ENCODE data around the gene CD300C.

The CD300C gene

GRCh38 chr17:74543891-74544760, 1.8 kb downstream of the CD300C start:
- no peaks in the 10 kb centered on the region for H3K9me3 ChIP-seq (ENCODE audit: control insufficient read depth, insufficient read depth, low read length)
- no peak overlapping the region for H3K4me3 ChIP-seq (ENCODE audit: low read length)
- H3K36me3 ChIP-seq (ENCODE audit: control insufficient read depth, low read length), result no peaks in the 10 kb centered on the region
- H3K4me2 ChIP-seq (ENCODE audit: low read length), result no peak overlapping the region
- no peak overlapping the region for H3K27ac ChIP-seq (ENCODE audit: low read depth, low read length)
- H3K79me2 ChIP-seq (ENCODE audit: control insufficient read depth, low read length), result no peaks in the 10 kb centered on the region
- H3K4me1 ChIP-seq (ENCODE audit: control insufficient read depth, low read length), result no peaks in the 10 kb centered on the region
- no peaks in the 10 kb centered on the region for H3K9me2 ChIP-seq (replicated peaks; ENCODE audit: control insufficient read depth, low read length)
- no peak for TF ChIP-seq CTCF (IDR thresholded peaks at IDR 0.05; ENCODE audit: low read depth, low read length, poor library complexity, severe bottlenecking)
- no peak for TF ChIP-seq EZH2phosphoT487 (IDR thresholded peaks at IDR 0.05; ENCODE audit: borderline replicate concordance, low read length)
- H3K27me3 ChIP-seq (ENCODE audit: control insufficient read depth, low read length), result no peaks in the 10 kb centered on the region
- H3F3A ChIP-seq (ENCODE audit: control insufficient read depth, insufficient read depth), result no peaks in the 10 kb centered on the region
- H4K20me1 ChIP-seq (ENCODE audit: control insufficient read depth, insufficient read depth, low read depth, low read length), result no peaks in the 10 kb centered on the region

GRCh38 chr17:74543406-74543805, 2.5 kb downstream of the CD300C start:
- H3K4me1 ChIP-seq (ENCODE audit: control insufficient read depth, low read length), result no peaks in the 10 kb centered on the region
- H3K9me3 ChIP-seq (ENCODE audit: control insufficient read depth, insufficient read depth, low read length), result no peaks in the 10 kb centered on the region
- no peaks in the 10 kb centered on the region for H3K9me2 ChIP-seq (replicated peaks; ENCODE audit: control insufficient read depth, low read length)
- H3K4me2 ChIP-seq (ENCODE audit: low read length), result no peak overlapping the region
- H3F3A ChIP-seq (ENCODE audit: control insufficient read depth, insufficient read depth), result no peaks in the 10 kb centered on the region
- H3K79me2 ChIP-seq (ENCODE audit: control insufficient read depth, low read length), result no peaks in the 10 kb centered on the region
- TF ChIP-seq EZH2phosphoT487 (IDR thresholded peaks at IDR 0.05; ENCODE audit: borderline replicate concordance, low read length), result no peak
- no peak for TF ChIP-seq CTCF (IDR thresholded peaks at IDR 0.05; ENCODE audit: low read depth, low read length, poor library complexity, severe bottlenecking)
- H3K27ac ChIP-seq (ENCODE audit: low read depth, low read length), result no peak overlapping the region
- no peaks in the 10 kb centered on the region for H3K27me3 ChIP-seq (ENCODE audit: control insufficient read depth, low read length)
- no peak overlapping the region for H3K4me3 ChIP-seq (ENCODE audit: low read length)
- H4K20me1 ChIP-seq (ENCODE audit: control insufficient read depth, insufficient read depth, low read depth, low read length), result no peaks in the 10 kb centered on the region
- H3K36me3 ChIP-seq (ENCODE audit: control insufficient read depth, low read length), result no peaks in the 10 kb centered on the region

GRCh38 chr17:74542727-74543383, 3.1 kb downstream of the CD300C start:
- Histone ChIP-seq H3K9me3 (ENCODE audit: control insufficient read depth, insufficient read depth, low read length) (no peaks in the 10 kb centered on the region), H3F3A (ENCODE audit: control insufficient read depth, insufficient read depth) (no peaks in the 10 kb centered on the region), H3K4me3 (ENCODE audit: low read length) (no peak overlapping the region), H3K4me2 (ENCODE audit: low read length) (no peak overlapping the region), H3K27me3 (ENCODE audit: control insufficient read depth, low read length) (no peaks in the 10 kb centered on the region), H4K20me1 (ENCODE audit: control insufficient read depth, insufficient read depth, low read depth, low read length) (no peaks in the 10 kb centered on the region), H3K9me2 (replicated peaks; ENCODE audit: control insufficient read depth, low read length) (no peaks in the 10 kb centered on the region), H3K4me1 (ENCODE audit: control insufficient read depth, low read length) (no peaks in the 10 kb centered on the region), H3K36me3 (ENCODE audit: control insufficient read depth, low read length) (no peaks in the 10 kb centered on the region), H3K79me2 (ENCODE audit: control insufficient read depth, low read length) (no peaks in the 10 kb centered on the region), H3K27ac (ENCODE audit: low read depth, low read length) (no peak overlapping the region)
- TF ChIP-seq EZH2phosphoT487 (IDR thresholded peaks at IDR 0.05; ENCODE audit: borderline replicate concordance, low read length) (no peak), CTCF (IDR thresholded peaks at IDR 0.05; ENCODE audit: low read depth, low read length, poor library complexity, severe bottlenecking) (no peak)

Measured in DOHH2 (cell line).